Right lobe of liver (tissue), 4 donors: ENCODE data around the gene FAM181A.

Source experiments
- CTCF ChIP-seq, 4 donors: fragments of 200-600 bp in 3 of 4; fragments of 450-650 bp in 1 of 4; IDR thresholded peaks; one replicate each; pipeline versions ENCODE4 v1.5.1 to v1.8.0; 2016 to 2022; ENCODE audit warnings: antibody characterized with exemption in 4 of 4, mild to moderate bottlenecking in 2 of 4
- POLR2A ChIP-seq: fragments of 450-650 bp; IDR thresholded peaks from one replicate; pipeline ENCODE4 v1.6.1; 2017; ENCODE audit warnings: antibody characterized with exemption, mild to moderate bottlenecking
- donor health status: DM: no; HTN: no; CAD: no.
- donor health status: DM: no; HTN: no; CAD: no.
- donor health status: DM: no; HTN: yes; CAD: no.

- TF ChIP-seq POLR2A (no peak), CTCF (IDR thresholded peaks at IDR 0.05) (no peak)
Measured at GRCh38 chr14:93957751-93958566, 30.8 kb downstream of the FAM181A start.
